Glomerular endothelial cell (primary cell): ENCODE measurements around the gene DENND1C. TPM values are rescaled to one million over a fixed set of nuclear protein-coding genes. Genes with fewer than 3 reads are reported as not detected.

Experiments
- DNase-seq: peaks from one replicate; pipeline ENCODE4 v3.0.0-alpha.2; 2011; ENCODE audit warnings: low read depth, low spot score; ENCODE audit errors: extremely low read depth
- total RNA-seq: library from RNA; depleted of rRNA; stranded (reverse); fragments of >200 nt; gene quantifications from 2 replicates; pipeline ENCODE4 v1.2.3, GENCODE V29; 2015

The DENND1C gene
- total RNA-seq, 1 donor from 2014 or later: not detected

DNA sequence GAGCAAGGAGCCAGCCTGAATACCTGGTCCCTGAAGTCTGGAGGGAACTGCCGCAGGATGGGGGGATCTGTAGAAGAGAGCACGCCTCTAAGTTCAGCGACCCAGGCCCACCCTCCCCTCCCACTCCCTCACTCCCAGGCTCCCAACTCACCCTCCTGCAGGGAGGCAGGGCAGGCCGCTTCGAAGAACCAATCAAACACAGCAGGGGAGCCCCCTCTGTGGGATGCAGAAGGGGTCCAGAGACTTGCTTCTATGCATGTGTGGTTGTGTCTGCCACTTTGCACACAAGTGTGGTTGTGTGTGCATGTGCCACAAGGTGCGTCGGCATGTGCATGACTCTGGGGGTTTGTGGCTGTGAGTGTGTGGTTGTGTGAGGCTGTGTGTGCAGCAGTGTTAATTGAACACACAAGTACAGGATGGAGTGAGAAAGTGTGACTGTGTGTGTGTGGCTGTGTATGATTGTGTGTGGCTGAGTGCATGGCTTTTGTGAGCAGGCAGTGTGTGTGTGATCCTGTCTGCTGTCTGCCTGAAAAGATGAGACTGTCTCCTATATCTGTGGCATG is 1.7 kb downstream of the DENND1C start:
- no peak for DNase-seq

DNA sequence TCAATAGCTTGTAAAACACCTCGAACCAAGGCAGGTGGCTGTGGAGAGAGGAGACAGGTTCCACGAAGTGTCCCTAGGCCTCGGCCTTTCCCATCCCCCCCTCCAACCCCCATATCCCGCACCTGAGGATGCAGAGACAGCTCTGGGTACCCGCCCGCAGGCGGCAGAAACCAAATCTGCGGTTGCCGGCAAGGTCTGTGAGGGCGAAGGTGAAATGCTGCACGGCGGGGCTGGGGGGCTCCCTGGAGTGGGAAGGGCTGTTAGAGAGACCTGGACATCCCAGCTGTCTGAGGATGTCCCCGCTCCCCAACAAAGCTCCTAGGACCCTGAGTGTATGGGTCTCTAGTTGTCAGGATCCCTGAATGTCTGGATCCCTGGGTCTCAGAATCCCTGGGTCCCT is 2.8 kb downstream of the DENND1C start:
- DNase-seq: no peak

- no peak for DNase-seq
These were observed 4.6 kb downstream of the DENND1C start for GRCh38 chr19:6476896-6477431.

GRCh38 chr19:6476155-6476895 is 5.3 kb downstream of the DENND1C start:
- DNase-seq: peak; percentile 10

DNA sequence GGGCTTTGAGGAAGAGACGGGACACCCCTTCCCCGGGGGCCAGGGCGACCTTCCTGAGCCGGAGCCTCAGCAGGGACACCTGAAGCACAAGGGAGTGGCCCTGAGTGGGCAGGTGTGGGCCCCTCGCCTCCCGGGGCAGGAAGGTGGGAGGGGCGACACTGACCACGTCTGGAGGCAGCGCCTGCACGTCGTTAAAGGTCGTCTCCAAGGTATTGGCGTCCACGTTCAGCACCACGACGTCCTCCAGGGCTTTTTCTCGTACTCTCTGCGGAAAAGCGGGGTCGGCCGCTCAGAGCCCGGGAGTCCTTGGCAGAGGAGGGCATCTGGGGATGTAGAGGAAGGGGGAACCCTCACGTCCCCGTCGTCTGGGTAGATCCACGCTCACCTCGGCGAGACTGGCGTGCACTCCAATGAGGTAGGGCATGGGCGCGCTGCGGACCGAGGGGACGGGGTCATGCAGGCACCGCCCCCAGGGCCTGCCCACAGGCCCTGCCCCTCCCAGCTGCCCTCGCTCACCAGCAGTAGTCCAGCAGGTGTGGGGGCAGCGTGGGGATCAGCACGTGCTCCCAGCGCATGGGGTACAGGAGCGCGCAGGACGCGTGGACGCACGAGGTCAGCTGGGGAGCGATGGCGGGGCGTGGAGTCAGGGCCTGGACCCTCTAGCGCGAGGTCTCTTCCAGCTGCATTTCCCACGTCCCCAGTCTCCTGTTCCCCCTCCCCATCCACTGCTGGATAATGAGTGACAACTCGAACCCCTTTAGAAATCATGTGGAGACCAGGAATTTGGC is 6.1 kb downstream of the DENND1C start:
- no peak for DNase-seq

DNA sequence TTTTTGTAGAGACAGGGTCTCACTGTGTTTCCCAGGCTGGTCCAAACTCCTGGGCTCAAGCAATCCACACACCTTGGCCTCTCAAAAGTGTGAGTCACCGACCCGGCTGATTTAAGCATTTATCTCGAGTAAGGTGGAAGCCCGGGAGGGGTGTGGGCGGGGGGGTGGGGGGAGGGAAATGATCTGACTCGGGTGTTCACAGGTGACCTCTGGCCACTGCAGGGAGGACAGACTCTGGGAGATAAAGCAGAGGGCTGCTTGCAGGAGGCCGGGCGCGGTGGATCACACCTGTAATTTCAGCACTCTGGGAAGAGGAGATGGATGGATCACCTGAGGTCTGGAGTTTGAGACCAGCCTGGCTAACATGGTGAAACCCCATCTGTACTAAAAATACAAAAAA is 7.9 kb downstream of the DENND1C start:
- no peak for DNase-seq

GRCh38 chr19:6472713-6473112 is 8.9 kb downstream of the DENND1C start:
- DNase-seq: no peak

- DNase-seq: no peak
These were observed 10.5 kb downstream of the DENND1C start for GRCh38 chr19:6471076-6471475.

DNA sequence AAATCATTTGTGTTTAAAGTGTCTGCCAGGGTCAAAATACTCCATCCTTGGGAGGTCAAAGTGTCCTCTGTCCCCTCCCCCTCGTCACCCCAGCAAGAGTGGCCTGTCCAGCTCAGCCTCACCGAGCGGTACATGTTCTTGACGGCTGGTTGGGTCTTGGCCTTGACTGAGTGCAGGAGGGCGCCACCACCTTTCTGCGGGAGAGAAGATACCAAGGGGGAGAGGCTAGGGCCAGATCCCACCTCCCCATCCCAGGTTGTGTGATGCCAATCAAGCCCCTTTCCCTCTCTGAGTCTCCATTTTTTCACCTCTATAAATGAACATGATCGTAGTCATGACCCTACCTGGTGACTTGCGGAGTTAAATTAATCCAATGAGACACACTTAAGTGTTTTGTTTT is 11.4 kb downstream of the DENND1C start:
- no peak for DNase-seq

GRCh38 chr19:6467384-6467783 is 14.2 kb downstream of the DENND1C start:
- no peak for DNase-seq

GRCh38 chr19:6466526-6467248 is 14.9 kb downstream of the DENND1C start:
- no peak for DNase-seq

- DNase-seq: no peak
These were observed 15.9 kb downstream of the DENND1C start for GRCh38 chr19:6465663-6466062.

- no peak for DNase-seq
These were observed 16.6 kb downstream of the DENND1C start for GRCh38 chr19:6465006-6465405.

- DNase-seq: no peak
These were observed 17.3 kb downstream of the DENND1C start, which contains the start of gene CRB3 for GRCh38 chr19:6464070-6464873. Gene CRB3 (plus strand): TSS chr19:6464271. CDS start chr19:6464702, 431 bp downstream.

- DNase-seq: peak; percentile 75
These were observed 21.3 kb downstream of the DENND1C start for GRCh38 chr19:6460099-6460884.

GRCh38 chr19:6459262-6460098 is 22.1 kb downstream of the DENND1C start, which contains the start of gene SLC25A23:
Gene SLC25A23 (minus strand): TSS chr19:6459792. CDS start chr19:6459628, 164 bp downstream.
- no peak for DNase-seq

- no peak for DNase-seq
These were observed 22.8 kb downstream of the DENND1C start for GRCh38 chr19:6458695-6459261.
